GM04503 (cell line): ENCODE measurements around the gene LDB2.

Source experiments
- DNase-seq: peaks from one replicate; pipeline ENCODE4 v3.0.0-alpha.2; 2012; ENCODE audit warnings: low read depth

Gene LDB2

GRCh38 chr4:16802044-16802443 is 96.4 kb downstream of the LDB2 start:
- no peak for DNase-seq

- DNase-seq: no peak
These were observed 97.1 kb downstream of the LDB2 start for GRCh38 chr4:16801356-16801755.

DNA sequence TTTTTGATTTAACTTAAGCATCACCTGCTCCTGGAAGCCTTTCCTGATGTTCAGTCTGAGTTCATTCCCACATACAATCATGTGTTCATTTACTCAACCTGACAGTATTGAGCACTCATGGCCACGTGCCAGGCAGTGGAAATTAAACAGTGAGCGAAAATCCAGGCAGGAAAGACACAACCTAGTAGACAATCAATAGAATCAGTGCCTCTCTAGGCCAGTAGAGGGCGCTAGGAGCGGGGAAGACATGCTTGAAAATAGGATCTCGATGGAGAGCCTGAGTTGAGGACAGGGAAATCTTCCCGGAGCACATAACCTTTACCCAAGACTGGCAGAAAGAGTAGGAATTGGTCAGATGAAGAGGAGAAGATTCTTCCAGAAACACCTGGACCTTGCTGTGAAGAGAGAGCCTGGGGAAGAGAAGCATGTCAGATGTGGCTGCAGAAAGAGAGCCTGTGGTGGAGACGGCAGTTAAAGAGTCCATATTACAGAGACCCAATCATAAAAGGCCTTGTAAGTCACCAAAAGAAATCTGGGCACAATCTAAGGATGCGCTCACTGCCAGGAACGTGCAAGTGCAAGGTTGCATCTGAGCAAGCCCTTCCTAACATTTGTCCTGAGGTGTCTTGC is 103.5 kb downstream of the LDB2 start:
- no peak for DNase-seq

DNA sequence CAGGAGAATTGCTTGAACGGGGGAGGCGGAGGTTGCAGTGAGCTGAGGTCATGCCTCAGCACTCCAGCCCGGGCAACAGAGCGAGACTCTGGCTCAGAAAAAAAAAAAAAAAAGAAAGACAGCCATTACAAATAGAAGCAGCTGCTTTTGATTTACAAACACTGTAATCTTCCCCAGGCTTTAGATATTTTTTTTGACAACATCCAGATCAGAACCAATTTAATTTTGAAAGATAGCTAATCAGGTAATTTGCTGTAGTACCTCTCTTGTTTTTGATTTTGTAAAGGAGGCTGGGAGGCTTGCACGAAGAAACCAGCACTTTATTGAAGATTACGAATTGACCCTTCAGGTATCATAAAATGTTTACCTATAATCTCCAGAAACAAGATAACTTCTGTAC is 107.0 kb downstream of the LDB2 start:
- DNase-seq: no peak

GRCh38 chr4:16790508-16790907 is 107.9 kb downstream of the LDB2 start:
- no peak for DNase-seq

GRCh38 chr4:16788868-16789267 is 109.6 kb downstream of the LDB2 start:
- DNase-seq: no peak

GRCh38 chr4:16785793-16786527 is 112.5 kb downstream of the LDB2 start:
- DNase-seq: no peak

GRCh38 chr4:16783119-16783518 is 115.3 kb downstream of the LDB2 start:
- DNase-seq: no peak

GRCh38 chr4:16779028-16779675 is 119.3 kb downstream of the LDB2 start:
- DNase-seq: no peak

DNA sequence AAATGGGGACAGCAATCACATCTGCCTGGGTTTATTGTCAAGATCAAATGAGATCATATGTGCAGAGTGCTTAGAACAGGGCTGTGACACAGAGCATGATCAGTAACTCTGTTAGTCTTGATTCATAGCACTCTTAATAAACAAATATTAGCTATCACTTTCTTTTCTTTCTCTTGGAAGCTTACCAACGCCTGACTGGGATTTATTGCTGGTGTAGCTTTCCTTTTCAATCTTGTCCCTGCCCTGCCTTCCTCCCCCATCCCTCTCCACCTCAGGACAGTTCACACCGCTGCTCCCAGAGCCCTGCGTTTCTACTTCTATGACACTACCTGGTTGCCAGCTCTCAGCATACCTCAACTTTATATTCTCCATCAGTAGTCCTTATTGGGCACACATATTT is 120.7 kb downstream of the LDB2 start:
- DNase-seq: no peak

- DNase-seq: no peak
These were observed 122.9 kb downstream of the LDB2 start for GRCh38 chr4:16775411-16776154.

GRCh38 chr4:16772366-16772850 is 126.0 kb downstream of the LDB2 start:
- no peak for DNase-seq

GRCh38 chr4:16770710-16771285 is 127.6 kb downstream of the LDB2 start:
- no peak for DNase-seq

DNA sequence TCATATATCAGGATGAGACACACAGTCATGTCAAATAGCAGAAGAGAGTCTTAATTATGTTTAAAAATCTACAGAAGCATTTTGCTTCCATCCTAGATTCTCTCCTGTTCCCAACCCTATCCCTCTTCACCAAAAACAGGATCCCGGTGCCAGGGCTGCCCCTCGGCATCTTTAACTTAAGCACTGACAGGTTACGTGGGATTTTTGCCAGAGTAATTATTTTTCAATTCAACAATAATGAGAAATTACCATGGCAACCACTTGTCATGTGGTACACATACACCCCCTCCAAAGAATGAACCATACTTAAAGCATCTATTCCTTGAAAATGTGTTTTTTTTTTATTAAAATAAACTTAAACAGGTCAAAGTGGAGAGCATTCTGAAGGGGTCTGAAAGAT is 130.6 kb downstream of the LDB2 start:
- no peak for DNase-seq

DNA sequence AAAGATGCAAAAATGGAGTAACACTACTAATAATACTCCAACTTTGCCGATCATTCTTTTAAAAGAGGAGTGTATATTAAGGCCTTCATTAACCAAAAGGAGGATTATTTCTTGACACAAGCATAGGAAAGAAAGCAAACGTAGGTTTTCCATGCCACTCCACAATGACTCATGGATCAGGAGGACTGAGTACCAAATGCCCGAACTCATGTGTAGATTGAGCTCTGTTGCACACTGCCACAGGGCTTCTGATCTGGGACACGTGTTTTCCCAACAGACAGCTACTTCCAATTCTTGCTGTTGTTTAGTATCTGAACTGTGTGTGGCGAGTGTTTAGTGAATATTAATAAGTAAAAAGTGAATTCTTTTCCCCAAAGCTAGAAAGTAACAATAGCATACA is 131.2 kb downstream of the LDB2 start:
- no peak for DNase-seq

DNA sequence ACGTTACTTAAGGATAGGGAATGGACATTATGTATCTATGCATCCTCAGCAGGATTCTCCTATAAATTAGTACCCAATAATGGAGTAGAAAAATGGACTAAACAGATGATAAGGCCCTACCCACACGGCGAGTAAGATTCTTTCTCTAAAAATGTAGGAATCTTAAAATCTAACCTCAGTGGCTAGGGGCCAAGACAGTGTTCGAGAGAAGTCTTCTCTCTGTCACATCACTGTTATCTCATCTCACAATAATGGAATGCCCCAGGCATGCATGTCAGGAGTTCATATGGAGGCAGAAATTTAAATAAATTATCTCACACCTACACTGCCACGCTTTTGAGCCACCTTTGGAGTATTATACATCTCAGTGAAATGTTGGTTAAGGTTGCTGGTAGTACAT is 132.9 kb downstream of the LDB2 start:
- no peak for DNase-seq

DNA sequence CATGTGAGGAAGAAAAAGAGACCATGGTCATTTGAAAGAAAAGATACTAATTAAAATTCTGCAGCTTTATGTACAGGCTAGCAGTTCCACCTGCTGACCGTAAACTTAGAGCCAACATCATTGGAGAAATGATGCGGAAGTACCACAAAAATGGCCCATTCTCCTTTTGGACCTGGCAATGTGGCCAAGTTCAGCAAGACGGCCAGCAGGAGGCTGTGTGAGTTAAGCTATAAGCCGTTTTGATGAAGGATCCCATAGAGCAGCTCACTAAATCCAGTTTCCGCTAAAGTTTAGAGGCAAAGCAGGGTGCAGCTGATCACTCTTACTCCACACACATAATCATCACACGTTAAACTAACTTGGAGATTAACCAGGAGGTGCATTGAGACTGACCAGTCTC is 133.8 kb downstream of the LDB2 start:
- no peak for DNase-seq

DNA sequence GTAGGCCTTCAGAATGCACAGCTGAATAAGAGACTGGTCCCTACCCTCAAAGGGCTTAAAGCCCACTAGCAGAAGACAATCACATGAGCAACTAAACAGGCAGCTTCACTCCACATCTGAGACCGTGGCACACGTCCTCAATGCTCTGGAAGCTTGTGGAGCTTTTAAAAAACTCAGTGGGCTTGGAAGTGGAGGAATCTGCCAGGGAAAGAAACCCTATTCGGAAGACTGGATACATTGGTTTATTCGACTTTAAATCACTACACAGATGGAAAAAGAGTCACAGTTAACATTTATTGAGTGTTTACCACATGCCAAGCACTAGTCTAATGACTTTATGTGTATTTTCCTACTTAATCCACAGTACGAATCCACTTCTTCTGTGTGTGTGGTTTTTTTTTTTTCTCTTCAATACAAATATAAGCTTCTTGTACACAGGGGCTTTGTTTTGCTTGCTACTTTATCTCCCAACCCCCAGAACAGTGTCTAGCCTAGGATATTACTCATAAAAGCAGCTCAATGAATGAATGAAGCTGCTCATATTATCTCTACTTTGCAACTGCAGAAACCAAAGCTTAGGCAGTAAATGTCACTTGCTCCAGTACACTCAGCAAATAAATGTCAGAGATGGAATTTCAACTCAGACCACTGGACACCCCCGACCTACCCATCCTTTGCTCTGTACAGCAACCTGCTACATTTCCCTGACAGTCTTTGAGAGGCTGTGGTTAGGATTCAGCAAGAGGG is 137.7 kb downstream of the LDB2 start:
- no peak for DNase-seq

GRCh38 chr4:16759931-16760582 is 138.4 kb downstream of the LDB2 start:
- DNase-seq: no peak

GRCh38 chr4:16758816-16759215 is 139.6 kb downstream of the LDB2 start:
- DNase-seq: no peak

GRCh38 chr4:16758255-16758654 is 140.2 kb downstream of the LDB2 start:
- no peak for DNase-seq
